IMR-90 (cell line): ENCODE data around the gene THOP1. TPM values are rescaled to one million over a fixed set of nuclear protein-coding genes. Genes with fewer than 3 reads are reported as not detected.
A peak's percentile ranks its signal among the peaks of the same experiment; 100 is the strongest.

Source experiments
- ATAC-seq: fragments of 200-7000 bp; cut with Tn5 transposase; 2 replicates; pipeline ENCODE4 v1.9.1; 2020; ENCODE audit warnings: low read depth, mild to moderate bottlenecking, moderate library complexity
- BruUV-seq: library from RNA; stranded (reverse); fragments of 400-500 nt; replicated peaks from 2 replicates; lab custom pipeline; 2021; lab: Mats Ljungman, UMichigan
- CTCF ChIA-PET: fragments of 300-600 bp; formaldehyde crosslinking; extraction: SDS; loops from one replicate; lab custom pipeline; 2021; ENCODE audit warnings: antibody characterized with exemption; lab: Yijun Ruan, JAX
- POLR2A ChIA-PET: fragments of 300-600 bp; sonication (Branson Sonifier 250); formaldehyde crosslinking; loops from one replicate; lab custom pipeline; 2022; ENCODE audit warnings: antibody characterized with exemption; ENCODE audit not compliant: unreplicated experiment; lab: Charles Lee
- DNase-seq: peaks from one replicate; pipeline ENCODE4 v3.0.0; 2013
- H2AFZ ChIP-seq: replicated peaks from 2 replicates; pipeline ENCODE3; 2013; ENCODE audit warnings: low read length, mild to moderate bottlenecking; ENCODE audit not compliant: poor library complexity
- H2AK5ac ChIP-seq: 2 replicates; pipeline ENCODE4 v1.6.1; 2013; ENCODE audit warnings: low read depth, low read length, inconsistent platforms
- H2AK9ac ChIP-seq: replicated peaks from 2 replicates; pipeline ENCODE3; 2013; ENCODE audit warnings: mild to moderate bottlenecking, low read depth, low read length, moderate library complexity; ENCODE audit not compliant: poor library complexity
- H2BK120ac ChIP-seq: 2 replicates; pipeline ENCODE4 v1.6.1; 2013; ENCODE audit warnings: low read depth, low read length, inconsistent platforms
- H2BK15ac ChIP-seq: 3 replicates; pipeline ENCODE4 v1.6.1; 2013; ENCODE audit warnings: low read depth, low read length, inconsistent platforms
- H2BK20ac ChIP-seq: 2 replicates; pipeline ENCODE4 v1.6.1; 2013; ENCODE audit warnings: low read depth, mild to moderate bottlenecking, inconsistent platforms, low read length, moderate library complexity
- H2BK5ac ChIP-seq: 2 replicates; pipeline ENCODE4 v1.6.1; 2013; ENCODE audit warnings: mild to moderate bottlenecking, low read depth, low read length, inconsistent platforms; ENCODE audit not compliant: poor library complexity, severe bottlenecking
- H3K14ac ChIP-seq: replicated peaks from 2 replicates; pipeline ENCODE4 v1.6.1; 2013; ENCODE audit warnings: low read depth, low read length, inconsistent platforms
- H3K18ac ChIP-seq: 2 replicates; pipeline ENCODE4 v1.6.1; 2013; ENCODE audit warnings: low read depth, low read length, control low read depth
- H3K23ac ChIP-seq: 2 replicates; pipeline ENCODE4 v1.6.1; 2013; ENCODE audit warnings: low read depth, low read length, inconsistent platforms
- H3K27ac ChIP-seq: 2 replicates; pipeline ENCODE4 v1.5.1; 2013; ENCODE audit warnings: mild to moderate bottlenecking, control low read depth, low read length; ENCODE audit not compliant: insufficient read depth
- H3K27me3 ChIP-seq: 2 replicates; pipeline ENCODE4 v1.6.1; 2013; ENCODE audit warnings: low read length; ENCODE audit not compliant: control insufficient read depth, insufficient read depth
- H3K36me3 ChIP-seq: 2 replicates; pipeline ENCODE4 v1.6.1; 2013; ENCODE audit warnings: low read length, mixed read lengths; ENCODE audit not compliant: control insufficient read depth, insufficient read depth
- H3K4ac ChIP-seq: 2 replicates; pipeline ENCODE4 v1.6.1; 2013; ENCODE audit warnings: low read depth, low read length, inconsistent platforms
- H3K4me1 ChIP-seq: 2 replicates; pipeline ENCODE4 v1.6.1; 2013; ENCODE audit warnings: low read length, mixed read lengths; ENCODE audit not compliant: control insufficient read depth, insufficient read depth
- H3K4me2 ChIP-seq: 2 replicates; pipeline ENCODE4 v1.6.1; 2013; ENCODE audit warnings: low read depth, mild to moderate bottlenecking, control low read depth, low read length, moderate library complexity
- H3K4me3 ChIP-seq: 2 replicates; pipeline ENCODE4 v1.5.1; 2013; ENCODE audit warnings: low read depth, mild to moderate bottlenecking, control low read depth, low read length, moderate library complexity; ENCODE audit not compliant: insufficient read depth
- H3K56ac ChIP-seq: 2 replicates; pipeline ENCODE4 v1.6.1; 2013; ENCODE audit warnings: low read length, inconsistent platforms; ENCODE audit not compliant: insufficient read depth; ENCODE audit errors: extremely low read depth
- H3K79me1 ChIP-seq, 2 experiments: 2 replicates each; pipeline ENCODE4 v1.6.1; 2013; ENCODE audit warnings: low read length in 2 of 2, inconsistent platforms in 1 of 2, low read depth in 1 of 2
- H3K9ac ChIP-seq: 2 replicates; pipeline ENCODE4 v1.6.1; 2013; ENCODE audit warnings: low read depth, low read length, control low read depth
- H3K9me1 ChIP-seq: 2 replicates; pipeline ENCODE4 v1.6.1; 2013; ENCODE audit warnings: low read length, inconsistent platforms; ENCODE audit not compliant: insufficient read depth
- H3K9me3 ChIP-seq: 2 replicates; pipeline ENCODE4 v1.6.1; 2013; ENCODE audit warnings: low read length; ENCODE audit not compliant: control insufficient read depth, insufficient read depth
- H4K20me1 ChIP-seq: 2 replicates; pipeline ENCODE4 v1.6.1; 2013; ENCODE audit warnings: low read length, inconsistent platforms; ENCODE audit not compliant: insufficient read depth
- H4K5ac ChIP-seq: 2 replicates; pipeline ENCODE4 v1.6.1; 2013; ENCODE audit warnings: mild to moderate bottlenecking, low read depth, low read length, control low read depth
- H4K8ac ChIP-seq, 2 experiments: 2 replicates each; pipeline ENCODE4 v1.6.1; 2013; ENCODE audit warnings: low read depth in 2 of 2, low read length in 2 of 2, control low read depth in 1 of 2, inconsistent platforms in 1 of 2
- H4K91ac ChIP-seq: 2 replicates; pipeline ENCODE4 v1.6.1; 2013; ENCODE audit warnings: low read depth, low read length, inconsistent platforms; ENCODE audit not compliant: insufficient read depth
- FOS ChIP-seq: fragments of 150-350 bp; IDR thresholded peaks from 2 replicates; pipeline ENCODE4 v1.6.1; 2016; ENCODE audit warnings: low read depth, low read length
- RAD21 ChIP-seq: IDR thresholded peaks from 2 replicates; pipeline ENCODE4 v1.6.1; 2012; ENCODE audit warnings: low read length, improper control_type of control experiment
- SMC3 ChIP-seq: fragments of 150-350 bp; IDR thresholded peaks from 2 replicates; pipeline ENCODE4 v1.6.1; 2016; ENCODE audit warnings: low read depth, mild to moderate bottlenecking, antibody characterized with exemption, low read length, moderate library complexity
- WGBS, 2 experiments: methylation state at CpG; one replicate each; pipeline versions ENCODE4 v1.1.5 to v1.1.7; 2013; ENCODE audit warnings: missing lambda C conversion rate in 2 of 2; ENCODE audit not compliant: insufficient read length in 1 of 2; ENCODE audit errors: extremely low coverage in 2 of 2; 5-methylcytosine and 5-hydroxymethylcytosine counted together
- dilution Hi-C: fragments of 300-500 bp; cut with HindIII; formaldehyde crosslinking; loops from one replicate; pipeline ENCODE4 v1.14.3; 2018; ENCODE audit warnings: low sequenced_read_pairs; ENCODE audit not compliant: unreplicated experiment
- in situ Hi-C: fragments of 300-500 bp; cut with MboI; formaldehyde crosslinking; loops from 3 replicates; pipeline ENCODE4 v1.14.3; 2019; ENCODE audit warnings: low sequenced_read_pairs, inconsistent platforms, mixed read lengths
- intact Hi-C: fragments of 100-400 bp; cut with micrococcal nuclease; formaldehyde crosslinking; loops from 2 replicates; pipeline ENCODE4 v1.10.0; 2022
- polyA plus RNA-seq, 3 experiments: library from polyadenylated mRNA; depleted of rRNA; stranded (reverse); fragments of >200 nt; gene quantifications; 2 replicates each; pipeline ENCODE4 v1.2.3, GENCODE V29; 2012; ENCODE audit warnings: low replicate concordance in 1 of 3
- total RNA-seq: library from RNA; depleted of rRNA; stranded (reverse); fragments of >200 nt; gene quantifications from 2 replicates; pipeline ENCODE4 v1.2.3, GENCODE V29; 2012

Gene THOP1
- total and polyA plus RNA-seq, 2 of the 4 experiments (the other 2 are of a cell fraction) = 57.5 to 91.9 TPM

DNA sequence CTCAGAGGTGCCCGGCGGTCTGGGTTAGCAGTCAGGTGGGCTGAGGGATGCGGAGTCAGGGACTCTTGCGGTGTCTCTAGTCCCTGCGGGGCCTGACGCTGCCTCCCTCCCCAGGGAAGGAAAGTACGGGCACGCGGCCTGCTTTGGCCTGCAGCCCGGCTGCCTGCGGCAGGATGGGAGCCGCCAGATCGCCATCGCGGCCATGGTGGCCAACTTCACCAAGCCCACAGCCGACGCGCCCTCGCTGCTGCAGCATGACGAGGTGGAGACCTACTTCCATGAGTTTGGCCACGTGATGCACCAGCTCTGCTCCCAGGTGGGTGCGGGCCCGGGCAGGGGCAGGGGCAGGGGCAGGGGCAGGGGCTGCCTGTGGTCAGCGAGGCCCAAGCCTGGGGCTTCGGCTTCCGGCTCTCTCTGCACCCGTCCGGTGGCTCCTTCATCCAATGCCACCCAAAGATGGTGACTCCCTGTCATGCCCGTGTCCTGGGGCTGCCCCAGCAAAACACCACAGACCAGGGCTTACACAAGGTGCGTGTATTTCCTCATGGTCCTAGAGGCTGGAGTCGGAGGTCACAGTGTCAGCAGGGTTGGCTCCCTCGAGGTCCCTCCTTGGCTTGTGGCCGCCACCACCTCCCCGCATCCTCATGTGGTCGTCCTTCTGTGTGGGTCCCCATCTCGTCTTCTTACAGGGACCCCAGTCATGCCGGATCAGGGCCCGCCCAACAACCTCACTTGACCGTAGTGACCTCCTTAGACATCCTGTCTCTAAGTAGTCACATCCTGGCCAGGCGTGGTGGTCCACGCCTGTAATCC is 23.0 kb downstream of the THOP1 start:
- Histone ChIP-seq H3K14ac (no peak overlapping the region), H3K4ac (no peak overlapping the region), H2BK5ac (no peak overlapping the region), H3K36me3 (peaks cover 48% of the 10 kb centered on the region), H3K9ac (no peak overlapping the region), H4K5ac (no peak overlapping the region), H3K18ac (no peak overlapping the region), H3K56ac (no peak overlapping the region), H3K9me1 (no peaks in the 10 kb centered on the region), H2AFZ (no peak overlapping the region), H3K9me3 (no peaks in the 10 kb centered on the region), H2AK5ac (no peak overlapping the region), H2AK9ac (peak overlapping the region; percentile 72), H4K8ac (no peak overlapping the region), H2BK20ac (no peak overlapping the region), H4K20me1 (no peaks in the 10 kb centered on the region; the same call in 1 of the 2 replicates), H2BK120ac (no peak overlapping the region), H3K23ac (no peak overlapping the region), H3K27me3 (no peaks in the 10 kb centered on the region), H3K4me1 (no peaks in the 10 kb centered on the region), H3K4me2 (no peak overlapping the region), H2BK15ac (no peak overlapping the region), H3K4me3 (no peak overlapping the region), H4K91ac (no peak overlapping the region), H3K79me1 (no peaks in the 10 kb centered on the region; a peak in 1 of 4 replicates), H3K27ac (no peak overlapping the region)
- dilution Hi-C loops = no loop called here
- in situ Hi-C loops = no loop called here
- 96% methylated on average over 24 of the region's 41 CpGs; no CpG with 5 or more reads in 1 of the 2 experiments for WGBS, 2 experiments
- intact Hi-C loops = no loop called here
- no peak for ATAC-seq
- POLR2A ChIA-PET = no interaction called here
- no TSS peak for BruUV-seq
- no peak for DNase-seq
- CTCF ChIA-PET = no interaction called here
- TF ChIP-seq SMC3 (no peak), RAD21 (no peak), FOS (no peak)
